PC-3 (cell line): ENCODE measurements around the gene ANKDD1A. TPM values are rescaled to one million over a fixed set of nuclear protein-coding genes. Genes with fewer than 3 reads are reported as not detected.

ENCODE experiments used
- ATAC-seq: fragments of 200-7000 bp; cut with Tn5 transposase; 2 replicates; pipeline ENCODE4 v1.9.1; 2020; ENCODE audit warnings: mild to moderate bottlenecking, moderate library complexity
- BruUV-seq: library from RNA; stranded (reverse); fragments of 400-500 nt; replicated peaks from 2 replicates; lab custom pipeline; 2021; lab: Mats Ljungman, UMichigan
- CTCF ChIA-PET: fragments of 300-600 bp; sonication (Branson Sonifier 250); formaldehyde crosslinking; loops from one replicate; lab custom pipeline; 2022; ENCODE audit warnings: antibody characterized with exemption; lab: Charles Lee
- POLR2A ChIA-PET: fragments of 300-600 bp; sonication (Branson Sonifier 250); formaldehyde crosslinking; loops from one replicate; lab custom pipeline; 2022; ENCODE audit warnings: antibody characterized with exemption; ENCODE audit not compliant: unreplicated experiment; lab: Charles Lee
- DNase-seq: peaks from one replicate; pipeline ENCODE4 v3.0.0-alpha.2; 2015
- H2AFZ ChIP-seq: fragments of 300-600 bp; sonication (generic); 2 replicates; pipeline ENCODE4 v1.6.0; 2016; ENCODE audit warnings: antibody characterized with exemption, low read length
- H3F3A ChIP-seq: fragments of 300-600 bp; sonication (generic); one replicate; pipeline ENCODE4 v1.6.0; 2017; ENCODE audit warnings: antibody characterized with exemption, low read length, control low read depth, mild to moderate bottlenecking; ENCODE audit not compliant: unreplicated experiment
- H3K27ac ChIP-seq: fragments of 300-600 bp; sonication (generic); 2 replicates; pipeline ENCODE4 v1.5.1; 2016; ENCODE audit warnings: mild to moderate bottlenecking, low read length
- H3K27me3 ChIP-seq: fragments of 300-600 bp; sonication (generic); 2 replicates; pipeline ENCODE4 v1.6.1; 2016; ENCODE audit warnings: low read length, mixed read lengths
- H3K36me3 ChIP-seq: fragments of 300-600 bp; sonication (generic); 2 replicates; pipeline ENCODE4 v1.6.1; 2016; ENCODE audit warnings: low read depth, mixed run types, low read length, mixed read lengths
- H3K4me1 ChIP-seq: fragments of 300-600 bp; sonication (generic); 2 replicates; pipeline ENCODE4 v1.5.1; 2016; ENCODE audit warnings: low read length; ENCODE audit not compliant: insufficient read depth
- H3K4me2 ChIP-seq: fragments of 300-600 bp; sonication (generic); 2 replicates; pipeline ENCODE4 v1.6.0; 2016; ENCODE audit warnings: low read length
- H3K4me3 ChIP-seq: fragments of 300-600 bp; sonication (generic); 2 replicates; pipeline ENCODE4 v1.5.1; 2016; ENCODE audit warnings: mild to moderate bottlenecking, low read length, mixed read lengths
- H3K79me2 ChIP-seq: fragments of 300-600 bp; sonication (generic); 2 replicates; pipeline ENCODE4 v1.6.1; 2017; ENCODE audit warnings: low read length, mixed read lengths
- H3K9ac ChIP-seq: fragments of 300-600 bp; sonication (generic); 2 replicates; pipeline ENCODE4 v1.6.0; 2016; ENCODE audit warnings: mild to moderate bottlenecking, low read length
- H3K9me2 ChIP-seq: fragments of 300-600 bp; sonication (generic); replicated peaks from 2 replicates; pipeline ENCODE4 v1.6.1; 2016; ENCODE audit warnings: mixed run types, low read length, mixed read lengths
- H3K9me3 ChIP-seq: fragments of 300-600 bp; sonication (generic); 2 replicates; pipeline ENCODE4 v1.6.1; 2016; ENCODE audit warnings: low read length, mixed read lengths
- H4K20me1 ChIP-seq: fragments of 300-600 bp; sonication (generic); 2 replicates; pipeline ENCODE4 v1.6.1; 2016; ENCODE audit warnings: low read length, mixed read lengths
- CTCF ChIP-seq: fragments of 300-600 bp; sonication (generic); conservative IDR thresholded peaks from 2 replicates; pipeline ENCODE4 v1.5.1; 2017; ENCODE audit warnings: antibody characterized with exemption, low read depth, mild to moderate bottlenecking, low read length
- EZH2 ChIP-seq: fragments of 300-600 bp; sonication (generic); IDR thresholded peaks from one replicate; pipeline ENCODE4 v1.6.1; 2017; ENCODE audit warnings: antibody characterized with exemption, mild to moderate bottlenecking, low read length; ENCODE audit not compliant: unreplicated experiment
- EZH2phosphoT487 ChIP-seq: fragments of 300-600 bp; sonication (generic); IDR thresholded peaks from 2 replicates; pipeline ENCODE4 v1.6.1; 2018; ENCODE audit warnings: mild to moderate bottlenecking, antibody characterized with exemption, low read length, borderline replicate concordance
- intact Hi-C: fragments of 100-400 bp; cut with micrococcal nuclease; formaldehyde crosslinking; loops from 2 replicates; pipeline ENCODE4 v1.9.0; 2023
- total RNA-seq: library from RNA; depleted of rRNA; stranded (reverse); fragments of >200 nt; gene quantifications from 2 replicates; pipeline ENCODE4 v1.2.3, GENCODE V29; 2014

Gene ANKDD1A
- total RNA-seq, 1 experiment from 2014 or later: 8.9 TPM

GRCh38 chr15:64901141-64901540 lies 10.6 kb upstream of the ANKDD1A start:
- Histone ChIP-seq H3K4me3 (no peak overlapping the region), H3K79me2 (no peaks in the 10 kb centered on the region), H2AFZ (no peak overlapping the region), H3K4me1 (peaks cover 9% of the 10 kb centered on the region), H3K9me2 (no peaks in the 10 kb centered on the region), H4K20me1 (no peaks in the 10 kb centered on the region), H3K9ac (no peak overlapping the region), H3K4me2 (no peak overlapping the region), H3K36me3 (no peaks in the 10 kb centered on the region; the same call in 1 of the 2 replicates), H3K9me3 (no peaks in the 10 kb centered on the region), H3K27ac (no peak overlapping the region), H3K27me3 (no peaks in the 10 kb centered on the region), H3F3A (no peaks in the 10 kb centered on the region)
- intact Hi-C loops: no loop called here
- POLR2A ChIA-PET: no interaction called here
- ATAC-seq (no peak), DNase-seq (no peak)
- TF ChIP-seq CTCF: no peak
- TF ChIP-seq EZH2: no peak
- no peak for TF ChIP-seq EZH2phosphoT487
- no TSS peak for BruUV-seq
- CTCF ChIA-PET: no interaction called here

- Histone ChIP-seq H3K4me2 (no peak overlapping the region), H3K9me2 (no peaks in the 10 kb centered on the region), H3K4me1 (peaks cover 9% of the 10 kb centered on the region), H3K9me3 (no peaks in the 10 kb centered on the region), H3F3A (no peaks in the 10 kb centered on the region), H3K27ac (no peak overlapping the region), H3K79me2 (no peaks in the 10 kb centered on the region), H3K36me3 (no peaks in the 10 kb centered on the region; the same call in 1 of the 2 replicates), H3K27me3 (no peaks in the 10 kb centered on the region), H3K4me3 (no peak overlapping the region), H2AFZ (no peak overlapping the region), H4K20me1 (no peaks in the 10 kb centered on the region), H3K9ac (no peak overlapping the region)
- intact Hi-C loops: no loop called here
- no TSS peak for BruUV-seq
- TF ChIP-seq EZH2phosphoT487 (no peak), EZH2 (no peak), CTCF (no peak)
- CTCF ChIA-PET: no interaction called here
- ATAC-seq: no peak
- POLR2A ChIA-PET: no interaction called here
- DNase-seq: no peak
These were observed 9.8 kb upstream of the ANKDD1A start for GRCh38 chr15:64901914-64902313.

- no peak for ATAC-seq
- intact Hi-C loops: no loop called here
- no peaks in the 10 kb centered on the region for H3K4me1 ChIP-seq
- no peaks in the 10 kb centered on the region for H3F3A ChIP-seq
- no peak overlapping the region for H3K9ac ChIP-seq
- H4K20me1 ChIP-seq: no peaks in the 10 kb centered on the region
- TF ChIP-seq CTCF: no peak
- no peak for TF ChIP-seq EZH2
- no peak for TF ChIP-seq EZH2phosphoT487
- no peaks in the 10 kb centered on the region for H3K79me2 ChIP-seq
- no peaks in the 10 kb centered on the region; the same call in 1 of the 2 replicates for H3K36me3 ChIP-seq
- no peak for DNase-seq
- no peaks in the 10 kb centered on the region for H3K9me3 ChIP-seq
- H3K4me3 ChIP-seq: no peak overlapping the region
- POLR2A ChIA-PET: no interaction called here
- H3K4me2 ChIP-seq: no peak overlapping the region
- H2AFZ ChIP-seq: no peak overlapping the region
- H3K27ac ChIP-seq: no peak overlapping the region
- no TSS peak for BruUV-seq
- H3K27me3 ChIP-seq: no peaks in the 10 kb centered on the region
- CTCF ChIA-PET: no interaction called here
- H3K9me2 ChIP-seq: no peaks in the 10 kb centered on the region
These were observed 8.8 kb upstream of the ANKDD1A start for GRCh38 chr15:64902863-64903262.
